Fibroblast of the aortic adventitia (primary cell): Measurements from ENCODE around the gene SETD6. TPM values are rescaled to one million over a fixed set of nuclear protein-coding genes. Genes with fewer than 3 reads are reported as not detected.

ENCODE experiments used
- DNase-seq: peaks from one replicate; pipeline ENCODE4 v3.0.0-alpha.2; 2010; ENCODE audit warnings: low read depth
- H3K4me3 ChIP-seq: 2 replicates; pipeline ENCODE4 v1.5.1; 2011; ENCODE audit warnings: low read depth, mild to moderate bottlenecking, control low read depth, low read length, moderate library complexity
- total RNA-seq: library from RNA; depleted of rRNA; stranded (reverse); fragments of >200 nt; gene quantifications from 2 replicates; pipeline ENCODE4 v1.2.3, GENCODE V29; 2012; ENCODE audit warnings: low replicate concordance
- TF ChIP-seq, protein P1 (sequence below): IDR thresholded peaks from 2 replicates; pipeline ENCODE4 v1.5.1; 2011; ENCODE audit warnings: mild to moderate bottlenecking, low read length, control low read depth, inconsistent platforms; ENCODE audit not compliant: insufficient read depth

SETD6 gene
- total RNA-seq, 1 donor: 11.7 TPM

DNA sequence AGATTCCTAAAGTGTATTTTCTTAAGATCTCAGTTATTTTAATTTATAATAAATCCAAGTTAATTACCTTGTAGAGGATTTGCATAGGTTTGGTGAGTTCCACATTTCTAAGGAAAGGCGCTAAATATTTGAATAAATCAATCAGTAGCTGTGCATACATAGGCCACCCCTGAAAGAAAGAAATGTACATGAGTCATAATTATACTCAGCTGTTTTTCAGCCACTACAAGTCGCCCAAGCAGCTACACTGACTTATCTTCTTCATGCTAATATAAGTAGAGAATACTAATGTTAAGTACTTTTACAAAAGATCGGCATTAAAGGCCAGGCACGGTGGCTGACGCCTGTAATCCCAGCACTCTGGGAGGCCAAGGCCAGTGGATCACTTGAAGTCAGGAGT is 14.9 kb downstream of the SETD6 start:
- TF ChIP-seq, protein P1, sequence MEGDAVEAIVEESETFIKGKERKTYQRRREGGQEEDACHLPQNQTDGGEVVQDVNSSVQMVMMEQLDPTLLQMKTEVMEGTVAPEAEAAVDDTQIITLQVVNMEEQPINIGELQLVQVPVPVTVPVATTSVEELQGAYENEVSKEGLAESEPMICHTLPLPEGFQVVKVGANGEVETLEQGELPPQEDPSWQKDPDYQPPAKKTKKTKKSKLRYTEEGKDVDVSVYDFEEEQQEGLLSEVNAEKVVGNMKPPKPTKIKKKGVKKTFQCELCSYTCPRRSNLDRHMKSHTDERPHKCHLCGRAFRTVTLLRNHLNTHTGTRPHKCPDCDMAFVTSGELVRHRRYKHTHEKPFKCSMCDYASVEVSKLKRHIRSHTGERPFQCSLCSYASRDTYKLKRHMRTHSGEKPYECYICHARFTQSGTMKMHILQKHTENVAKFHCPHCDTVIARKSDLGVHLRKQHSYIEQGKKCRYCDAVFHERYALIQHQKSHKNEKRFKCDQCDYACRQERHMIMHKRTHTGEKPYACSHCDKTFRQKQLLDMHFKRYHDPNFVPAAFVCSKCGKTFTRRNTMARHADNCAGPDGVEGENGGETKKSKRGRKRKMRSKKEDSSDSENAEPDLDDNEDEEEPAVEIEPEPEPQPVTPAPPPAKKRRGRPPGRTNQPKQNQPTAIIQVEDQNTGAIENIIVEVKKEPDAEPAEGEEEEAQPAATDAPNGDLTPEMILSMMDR: no peak
- no peak overlapping the region for H3K4me3 ChIP-seq
- DNase-seq: no peak

DNA sequence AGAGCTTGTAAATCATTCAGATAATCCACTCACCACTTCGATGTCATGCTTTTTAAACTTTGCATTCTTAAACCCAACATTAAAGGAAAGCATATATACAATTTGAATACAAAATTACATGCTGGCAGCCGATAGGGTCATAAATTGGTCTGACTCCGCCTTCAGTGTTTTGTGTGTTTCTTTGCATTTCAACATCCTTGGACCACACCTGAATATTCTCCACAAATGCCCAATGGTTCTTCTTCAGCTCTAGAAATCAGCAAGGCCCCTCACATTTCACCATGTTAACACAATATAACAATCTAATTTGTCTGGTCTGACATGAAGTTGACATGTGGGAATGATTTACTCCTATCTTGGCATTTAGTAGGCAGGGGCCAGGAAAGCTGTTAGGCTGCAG is 17.1 kb downstream of the SETD6 start:
- no peak overlapping the region for H3K4me3 ChIP-seq
- no peak for DNase-seq
- TF ChIP-seq, protein P1: no peak

- no peak for DNase-seq
- TF ChIP-seq, protein P1: no peak
Measured at GRCh38 chr16:58533751-58534470, 18.6 kb downstream of the SETD6 start.

DNA sequence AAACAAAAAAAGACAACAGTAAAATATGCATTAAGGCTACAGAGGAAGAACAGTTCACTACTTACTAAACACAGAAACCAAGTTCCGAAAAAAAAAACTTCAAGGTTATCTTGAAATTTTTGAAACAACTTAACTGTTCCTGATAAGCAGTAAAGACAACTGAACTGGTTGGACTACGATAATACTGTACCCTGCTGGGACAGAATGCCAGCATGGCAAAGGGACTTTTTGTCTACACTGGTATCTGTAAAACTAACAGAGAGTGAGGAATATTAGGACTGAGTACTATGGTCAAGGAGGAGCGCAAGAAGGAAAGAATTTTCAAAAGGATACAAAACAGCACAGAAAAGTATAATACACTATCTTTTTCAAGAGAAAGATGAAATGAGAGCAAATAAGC is 19.8 kb downstream of the SETD6 start:
- no peak for DNase-seq
- TF ChIP-seq, protein P1: no peak
- H3K4me3 ChIP-seq: no peak overlapping the region

More at GRCh38 chr16:58533751-58534470, 18.6 kb downstream of the SETD6 start:
- no peak overlapping the region for H3K4me3 ChIP-seq

DNA sequence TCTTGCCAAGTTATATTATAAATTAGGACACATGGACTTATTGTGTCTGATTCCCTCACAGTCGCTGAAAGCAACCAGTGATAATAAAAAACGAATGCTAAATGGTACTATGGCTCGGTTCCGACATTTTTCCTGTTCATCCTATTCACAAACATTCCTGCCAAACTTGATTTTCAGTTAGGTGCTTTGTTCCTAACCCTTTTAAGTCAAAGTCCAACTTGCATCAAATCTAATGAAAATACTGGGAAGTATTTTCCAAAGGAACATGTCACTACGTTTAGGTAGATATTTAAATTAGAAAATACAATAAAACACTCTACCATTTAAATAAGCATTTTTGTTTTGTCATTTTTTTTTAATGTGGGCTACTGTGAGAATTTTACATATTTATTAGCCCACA is 21.0 kb downstream of the SETD6 start:
- TF ChIP-seq, protein P1: no peak

DNA sequence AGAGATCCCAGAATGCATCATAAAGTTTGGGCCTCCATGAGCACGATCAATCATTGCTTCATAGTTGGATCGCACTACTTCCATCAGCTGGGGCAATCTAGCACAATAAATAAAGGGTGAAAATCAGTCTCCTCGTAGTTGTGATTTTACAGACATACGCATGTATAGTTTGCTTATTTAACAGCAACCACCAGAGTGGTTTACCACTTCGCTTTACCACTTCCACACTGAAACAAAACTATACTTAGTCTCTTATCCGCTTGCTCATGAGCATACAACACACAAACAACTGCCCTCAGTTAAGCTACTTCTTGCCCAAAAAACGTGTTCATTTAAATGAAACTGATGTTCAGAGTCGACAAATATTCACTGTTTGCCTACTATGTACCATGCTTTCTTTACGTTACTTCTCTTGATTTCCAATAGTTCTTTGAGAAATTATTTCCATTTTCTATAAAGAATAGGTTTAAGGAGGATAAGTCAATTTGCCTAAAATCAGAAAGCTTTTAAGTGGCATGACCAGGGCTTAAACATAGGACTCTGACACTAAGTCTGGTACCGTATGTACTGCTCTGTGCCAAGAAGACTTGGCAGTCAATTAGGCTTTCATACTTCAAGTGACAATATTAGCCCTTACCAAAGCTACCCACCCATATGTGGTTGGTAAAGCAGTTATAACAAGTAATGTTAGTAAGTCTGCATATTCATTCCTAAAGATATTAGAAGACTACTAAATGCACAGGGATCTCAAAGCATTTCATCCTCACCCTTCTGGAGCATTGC is 22.0 kb downstream of the SETD6 start:
- H3K4me3 ChIP-seq: no peak overlapping the region
- TF ChIP-seq, protein P1: no peak
- no peak for DNase-seq

More for the DNA sequence above, 21.0 kb downstream of the SETD6 start:
- H3K4me3 ChIP-seq: no peak overlapping the region
- no peak for DNase-seq
